Dermis blood vessel endothelial cell (primary cell): ENCODE measurements around the gene INSM2. TPM values are rescaled to one million over a fixed set of nuclear protein-coding genes. Genes with fewer than 3 reads are reported as not detected.

Experiments
- DNase-seq: peaks from one replicate; pipeline ENCODE4 v3.0.0; 2010
- total RNA-seq: library from RNA; depleted of rRNA; stranded (reverse); fragments of >200 nt; gene quantifications from 2 replicates; pipeline ENCODE4 v1.2.3, GENCODE V29; 2014

The INSM2 gene, protein sequence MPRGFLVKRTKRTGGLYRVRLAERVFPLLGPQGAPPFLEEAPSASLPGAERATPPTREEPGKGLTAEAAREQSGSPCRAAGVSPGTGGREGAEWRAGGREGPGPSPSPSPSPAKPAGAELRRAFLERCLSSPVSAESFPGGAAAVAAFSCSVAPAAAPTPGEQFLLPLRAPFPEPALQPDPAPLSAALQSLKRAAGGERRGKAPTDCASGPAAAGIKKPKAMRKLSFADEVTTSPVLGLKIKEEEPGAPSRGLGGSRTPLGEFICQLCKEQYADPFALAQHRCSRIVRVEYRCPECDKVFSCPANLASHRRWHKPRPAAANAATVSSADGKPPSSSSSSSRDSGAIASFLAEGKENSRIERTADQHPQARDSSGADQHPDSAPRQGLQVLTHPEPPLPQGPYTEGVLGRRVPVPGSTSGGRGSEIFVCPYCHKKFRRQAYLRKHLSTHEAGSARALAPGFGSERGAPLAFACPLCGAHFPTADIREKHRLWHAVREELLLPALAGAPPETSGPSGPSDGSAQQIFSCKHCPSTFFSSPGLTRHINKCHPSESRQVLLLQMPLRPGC
- total RNA-seq, result not detected in 2 replicates

DNA sequence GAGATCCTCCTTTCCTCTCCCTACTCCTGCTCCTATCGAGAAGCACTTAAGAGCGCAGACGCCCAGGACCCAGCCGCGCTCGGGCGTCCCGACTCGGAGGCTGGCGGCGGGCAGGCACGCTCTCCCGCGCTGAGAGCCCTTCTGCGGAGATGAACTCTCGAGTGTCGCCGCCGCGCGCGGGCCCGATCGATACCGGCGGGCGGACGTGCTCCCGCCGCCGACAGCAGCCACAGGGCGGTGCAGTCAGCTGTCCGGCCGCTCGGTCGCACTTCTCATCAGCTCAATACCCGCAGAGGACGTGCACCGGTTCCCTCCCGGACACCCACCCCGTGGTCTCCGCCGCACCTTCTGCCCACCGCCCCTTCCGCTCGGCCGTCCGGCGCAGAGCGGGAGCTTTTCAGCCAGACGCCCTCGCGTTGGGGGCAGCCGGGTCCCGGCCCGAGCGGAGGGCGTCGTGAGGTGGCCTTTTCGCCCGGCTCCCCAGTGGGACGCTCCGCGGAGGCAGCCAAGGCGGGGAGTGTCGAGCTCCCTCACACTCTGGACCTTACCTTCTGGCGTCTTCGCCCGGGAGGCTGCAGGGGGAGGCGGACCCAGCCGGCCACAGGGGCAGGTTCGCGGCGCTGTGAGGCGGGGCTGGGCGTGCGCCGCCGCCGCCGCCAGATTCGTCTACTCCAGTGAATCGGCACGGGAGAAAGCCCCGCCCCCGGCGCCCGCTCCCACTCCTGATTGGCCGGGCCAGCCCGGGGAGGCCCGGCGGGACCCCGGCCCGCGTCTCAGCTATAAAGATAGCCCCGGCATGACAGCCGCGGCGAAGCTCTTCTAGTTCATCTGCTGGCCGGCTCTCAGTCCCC lies at the start of gene INSM2:
TSS of gene INSM2 (plus strand) at position 808 of the 851 bp plus-strand sequence. CDS start 89 bp downstream, outside the sequence.
- DNase-seq, result peak; percentile 69

DNA sequence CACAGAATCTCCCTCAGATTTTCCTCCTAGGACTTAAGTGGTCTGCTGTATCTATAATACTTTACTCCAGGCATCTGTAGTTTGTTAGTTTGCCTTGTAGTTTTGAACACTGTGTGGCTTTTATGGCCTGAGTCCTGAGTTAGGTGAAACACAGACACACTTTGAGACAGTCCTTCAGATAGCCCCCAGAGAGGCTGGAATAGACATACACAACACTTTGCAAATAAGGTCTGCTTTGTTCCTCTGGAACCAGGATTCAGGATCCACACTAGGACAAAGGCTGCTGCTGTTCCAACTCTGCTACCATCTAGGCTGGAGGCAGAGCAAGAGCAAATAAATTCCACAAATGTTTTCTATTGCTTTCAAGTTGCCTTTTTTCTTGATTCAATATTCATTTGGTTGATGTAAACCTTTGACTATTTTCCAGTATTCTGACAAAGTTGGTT lies 41.4 kb upstream of the INSM2 start:
- DNase-seq, result no peak

GRCh38 chr14:35495278-35495677 lies 38.7 kb upstream of the INSM2 start:
- DNase-seq, result no peak

DNA sequence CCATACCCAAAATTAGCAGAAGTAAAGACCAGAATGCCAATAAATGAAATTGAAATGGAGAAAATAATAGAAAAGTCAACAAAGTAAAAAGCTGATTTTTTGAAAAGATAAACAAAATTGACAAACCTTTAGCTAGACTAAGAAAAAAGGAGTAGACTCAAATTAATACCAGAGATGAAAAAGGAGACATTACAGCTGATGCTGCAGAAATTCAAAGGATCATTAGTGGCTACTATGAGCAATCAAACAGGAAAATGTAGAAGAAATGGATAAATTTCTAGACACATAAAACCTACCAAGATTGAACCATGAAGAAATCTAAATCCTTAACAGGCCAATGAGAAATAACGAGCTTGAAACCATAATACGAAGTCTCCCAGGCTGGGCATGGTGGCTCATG lies 34.8 kb upstream of the INSM2 start:
- DNase-seq, result no peak

DNA sequence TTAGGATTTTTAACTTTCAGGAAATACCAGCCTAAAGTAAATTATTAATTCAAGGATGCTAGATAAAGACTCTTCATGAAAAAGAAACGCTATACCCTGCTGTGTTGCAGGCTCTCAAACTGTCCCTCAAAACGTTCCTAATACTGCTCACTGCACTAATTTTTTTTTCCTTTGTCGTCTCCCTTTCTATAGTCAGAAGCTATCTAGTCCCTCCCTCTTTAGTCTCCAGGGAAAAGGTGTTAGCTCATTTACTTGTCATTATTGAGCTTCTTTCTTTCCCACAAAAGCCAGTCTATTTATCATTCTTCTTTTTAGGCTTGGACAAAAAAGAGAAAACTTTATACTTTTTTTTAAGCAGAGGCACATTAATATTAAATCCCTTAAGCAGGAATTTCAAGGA lies 30.3 kb upstream of the INSM2 start:
- DNase-seq, result no peak

- no peak for DNase-seq
Observed at GRCh38 chr14:35504260-35504659, 29.7 kb upstream of the INSM2 start.

- DNase-seq, result peak; percentile 2
Observed at GRCh38 chr14:35506461-35506860, 27.5 kb upstream of the INSM2 start.

DNA sequence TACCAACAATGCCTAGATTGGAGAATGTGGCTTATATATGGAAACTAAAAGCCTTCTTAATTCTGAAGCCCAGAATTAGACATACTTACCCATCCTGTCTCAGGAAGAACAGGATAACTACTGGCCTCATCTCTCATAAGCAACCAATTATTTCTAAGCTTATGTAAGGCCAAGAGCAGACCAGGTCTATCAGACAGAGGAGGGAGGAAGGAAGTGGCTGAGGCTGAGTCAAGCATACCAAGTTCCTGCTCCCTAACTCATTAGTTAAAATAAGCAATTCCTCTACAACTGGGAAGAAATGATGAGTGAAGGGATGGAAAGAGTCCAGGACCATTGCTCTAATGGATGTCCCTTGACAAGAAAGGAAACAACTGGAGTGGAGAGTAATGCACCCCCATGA lies 27.0 kb upstream of the INSM2 start:
- peak; percentile 73 for DNase-seq

- DNase-seq, result no peak
Observed at GRCh38 chr14:35509846-35510245, 24.1 kb upstream of the INSM2 start.

- DNase-seq, result no peak
Observed at GRCh38 chr14:35512765-35513164, 21.2 kb upstream of the INSM2 start.

- DNase-seq, result no peak
Observed at GRCh38 chr14:35515916-35516315, 18.0 kb upstream of the INSM2 start.

DNA sequence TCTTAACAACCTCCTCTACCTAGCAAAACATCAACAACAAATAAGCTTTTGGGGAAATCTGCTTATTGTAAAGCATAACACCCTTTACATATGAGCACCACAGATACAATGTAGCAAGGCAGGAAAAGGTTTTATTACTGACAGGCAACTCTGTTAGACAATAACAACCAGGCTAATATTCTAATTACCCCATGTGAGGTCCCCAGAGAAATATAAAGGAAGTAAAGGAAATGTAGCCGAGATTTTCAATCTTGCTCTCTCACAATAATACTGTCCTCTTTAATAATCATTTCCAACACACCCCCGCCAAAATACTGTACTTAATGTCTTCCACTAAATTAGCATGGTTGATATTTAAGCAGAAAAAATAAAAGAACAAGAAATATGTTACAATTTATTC lies 14.0 kb upstream of the INSM2 start:
- DNase-seq, result peak; percentile 25

- no peak for DNase-seq
Observed at GRCh38 chr14:35525695-35526094, 8.3 kb upstream of the INSM2 start.

GRCh38 chr14:35526962-35527361 lies 7.0 kb upstream of the INSM2 start:
- no peak for DNase-seq

GRCh38 chr14:35531960-35532747 lies 1.8 kb upstream of the INSM2 start:
- no peak for DNase-seq

DNA sequence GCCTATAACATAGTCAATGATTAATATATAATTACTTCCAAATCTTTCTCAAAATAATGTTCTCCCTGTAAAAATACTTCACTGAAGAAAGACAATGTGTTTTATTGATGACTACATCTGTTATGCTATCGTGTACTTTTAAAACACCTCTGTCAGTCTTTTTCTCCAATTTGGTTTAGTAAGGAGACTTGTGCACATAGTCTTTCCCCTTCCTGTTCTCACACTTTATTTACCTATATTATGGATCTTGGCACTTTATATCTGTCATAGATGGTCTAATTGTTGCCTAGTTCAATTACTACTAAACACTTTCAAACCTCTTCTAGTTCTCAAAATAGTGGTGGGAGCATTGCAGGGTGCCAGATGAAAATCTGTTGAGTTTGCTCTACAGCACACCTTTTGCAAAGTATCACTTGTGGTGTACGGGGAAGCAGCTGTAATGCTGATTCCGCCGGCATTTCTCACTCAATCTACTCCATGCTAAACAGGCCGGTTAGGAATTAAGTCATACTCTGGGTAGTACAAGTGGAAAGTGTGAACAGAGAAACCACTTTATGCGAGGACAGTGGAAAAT lies 1.1 kb upstream of the INSM2 start:
- no peak for DNase-seq

- no peak for DNase-seq
Observed at GRCh38 chr14:35534208-35534872, 376 bp downstream of the INSM2 start.

- DNase-seq, result peak; percentile 77
Observed at GRCh38 chr14:35534873-35535482, 1.0 kb downstream of the INSM2 start.

DNA sequence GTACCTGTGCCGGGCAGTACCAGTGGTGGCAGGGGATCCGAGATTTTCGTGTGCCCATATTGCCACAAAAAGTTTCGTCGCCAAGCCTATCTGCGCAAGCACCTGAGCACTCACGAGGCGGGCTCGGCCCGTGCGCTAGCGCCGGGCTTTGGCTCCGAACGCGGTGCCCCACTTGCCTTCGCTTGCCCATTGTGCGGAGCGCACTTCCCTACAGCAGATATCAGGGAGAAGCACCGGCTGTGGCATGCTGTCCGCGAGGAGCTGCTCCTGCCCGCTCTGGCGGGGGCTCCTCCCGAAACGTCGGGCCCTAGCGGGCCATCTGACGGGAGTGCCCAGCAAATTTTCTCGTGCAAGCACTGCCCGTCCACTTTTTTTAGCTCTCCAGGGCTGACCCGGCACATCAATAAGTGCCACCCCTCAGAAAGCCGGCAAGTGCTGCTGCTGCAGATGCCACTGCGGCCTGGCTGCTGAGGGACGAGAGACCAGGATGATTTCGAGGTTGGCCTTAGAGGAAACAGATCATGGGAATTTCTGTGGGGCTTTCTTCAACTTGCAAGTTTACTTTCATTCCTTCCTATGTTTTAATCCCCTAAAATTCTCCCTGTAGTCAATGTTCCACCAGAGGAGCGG lies 1.6 kb downstream of the INSM2 start:
- DNase-seq, result no peak

- no peak for DNase-seq
Observed at GRCh38 chr14:35539969-35540368, 6.0 kb downstream of the INSM2 start.

GRCh38 chr14:35543006-35543405 lies 9.0 kb downstream of the INSM2 start:
- DNase-seq, result no peak
